K562 (cell line): ENCODE data around the gene DDR2. TPM values are rescaled to one million over a fixed set of nuclear protein-coding genes. Genes with fewer than 3 reads are reported as not detected.

Source experiments
- ATAC-seq: fragments of 200-7000 bp; cut with Tn5 transposase; 3 replicates; pipeline ENCODE4 v1.9.1; 2020; ENCODE audit warnings: moderate library complexity
- BruUV-seq: library from RNA; stranded (reverse); fragments of 400-500 nt; replicated peaks from 2 replicates; lab custom pipeline; 2021; lab: Mats Ljungman, UMichigan
- CTCF ChIA-PET: fragments of 300-600 bp; formaldehyde crosslinking; extraction: SDS; loops from one replicate; lab custom pipeline; 2021; ENCODE audit warnings: low intra/inter-chr PET ratio; lab: Yijun Ruan, JAX
- POLR2A ChIA-PET: fragments of 300-600, 350-650 bp; sonication (Branson Sonifier 250); formaldehyde crosslinking; extraction: SDS; loops from one replicate; lab custom pipeline; 2021; ENCODE audit warnings: antibody characterized with exemption, inconsistent platforms; lab: Yijun Ruan, JAX
- DNase-seq, 4 experiments: peaks; one replicate each; pipeline versions ENCODE4 v3.0.0 to v3.0.0-alpha.2; 2011 to 2018; ENCODE audit warnings: low spot score in 3 of 4, mixed read lengths in 3 of 4; ENCODE audit errors: extremely low read depth in 1 of 4
- FAIRE-seq: peaks from 2 replicates; lab custom pipeline; 2011; peaks lifted over from hg19 to GRCh38; lab: Jason Lieb, UNC
- H2AFZ ChIP-seq: 2 replicates; pipeline ENCODE4 v1.6.0; 2011; ENCODE audit warnings: low read depth, low read length, control low read depth, inconsistent platforms
- H3K27ac ChIP-seq: fragments of 200-600 bp; 3 replicates; pipeline ENCODE4 v1.8.0; 2011; ENCODE audit warnings: low read depth, mild to moderate bottlenecking, control low read depth, inconsistent platforms, low read length, moderate library complexity, mixed read lengths; ENCODE audit errors: extremely low read depth
- H3K27me3 ChIP-seq, 2 experiments: fragments of 300-600 bp in 1 of 2; 2 replicates in 1 of 2; 3 replicates in 1 of 2; pipeline versions ENCODE4 v1.6.0 to v1.8.0; 2011; ENCODE audit warnings: inconsistent platforms in 2 of 2, low read length in 2 of 2, mild to moderate bottlenecking in 1 of 2, mixed read lengths in 1 of 2, moderate library complexity in 1 of 2; ENCODE audit not compliant: control insufficient read depth in 2 of 2, insufficient read depth in 2 of 2
- H3K36me3 ChIP-seq: fragments of 300-600 bp; 3 replicates; pipeline ENCODE4 v1.8.0; 2011; ENCODE audit warnings: mild to moderate bottlenecking, low read length, inconsistent platforms; ENCODE audit not compliant: control insufficient read depth, insufficient read depth
- H3K4me1 ChIP-seq, 2 experiments: fragments of 200-600 bp in 1 of 2; replicated peaks in 1 of 2; 2 replicates in 1 of 2; 3 replicates in 1 of 2; pipeline versions ENCODE4 v1.5.1 to v1.8.0; 2011; ENCODE audit warnings: inconsistent platforms in 2 of 2, low read length in 2 of 2, mild to moderate bottlenecking in 1 of 2, mixed read lengths in 1 of 2, moderate library complexity in 1 of 2; ENCODE audit not compliant: control insufficient read depth in 2 of 2, insufficient read depth in 2 of 2
- H3K4me2 ChIP-seq: 2 replicates; pipeline ENCODE4 v1.6.1; 2011; ENCODE audit warnings: low read length, control low read depth, inconsistent platforms, mixed read lengths; ENCODE audit not compliant: insufficient read depth
- H3K4me3 ChIP-seq: fragments of 200-600 bp; sonication (generic), shearing (Covaris generic); 2 replicates; pipeline ENCODE4 v1.5.1; 2016; ENCODE audit warnings: control low read depth, inconsistent platforms
- H3K79me2 ChIP-seq: fragments of 200-600 bp; 3 replicates; pipeline ENCODE4 v1.8.0; 2011; ENCODE audit warnings: low read length, inconsistent platforms; ENCODE audit not compliant: control insufficient read depth, insufficient read depth
- H3K9ac ChIP-seq, 2 experiments: 2 replicates each; pipeline versions ENCODE4 v1.6.0 to v1.6.1; 2011; ENCODE audit warnings: low read depth in 2 of 2, low read length in 2 of 2, control low read depth in 1 of 2, inconsistent platforms in 1 of 2, mild to moderate bottlenecking in 1 of 2, mixed read lengths in 1 of 2; ENCODE audit not compliant: insufficient read depth in 1 of 2
- H3K9me1 ChIP-seq: one replicate; pipeline ENCODE4 v1.6.0; 2011; ENCODE audit warnings: inconsistent platforms, mild to moderate bottlenecking, low read length, moderate library complexity; ENCODE audit not compliant: control insufficient read depth, insufficient read depth
- H3K9me3 ChIP-seq: replicated peaks from 2 replicates; pipeline ENCODE4 v1.5.1; 2011; ENCODE audit warnings: low read depth, low read length, inconsistent platforms; ENCODE audit not compliant: control insufficient read depth, insufficient read depth
- H4K20me1 ChIP-seq: replicated peaks from 2 replicates; pipeline ENCODE4 v1.6.1; 2011; ENCODE audit warnings: low read length, inconsistent platforms, mixed read lengths; ENCODE audit not compliant: control insufficient read depth, insufficient read depth
- ATF6 ChIP-seq: sonication (generic); formaldehyde crosslinking; IDR thresholded peaks from 2 replicates; pipeline ENCODE4 v1.4.0; 2020; ENCODE audit warnings: mild to moderate bottlenecking, missing genetic modification reagents
- BCL6 ChIP-seq: fragments of 250-450 bp; sonication (Bioruptor Pico); IDR thresholded peaks from 2 replicates; pipeline ENCODE4 v1.4.0; 2020
- DMBX1 ChIP-seq: fragments of 250-450 bp; sonication (Bioruptor Pico); IDR thresholded peaks from 2 replicates; pipeline ENCODE4 v1.8.0; 2022; ENCODE audit warnings: inconsistent platforms, mild to moderate bottlenecking, moderate library complexity, borderline replicate concordance
- E2F5 ChIP-seq: sonication (generic); formaldehyde crosslinking; IDR thresholded peaks from 2 replicates; pipeline ENCODE4 v1.8.0; 2022; ENCODE audit warnings: mild to moderate bottlenecking, missing genetic modification reagents
- FOSL1 ChIP-seq: fragments of 200-800 bp; sonication (Bioruptor generic); conservative IDR thresholded peaks from 2 replicates; pipeline ENCODE4 v1.6.1; 2016; ENCODE audit warnings: missing genetic modification characterization, missing compliant biosample characterization
- FOXA1 ChIP-seq: fragments of 450-650 bp; IDR thresholded peaks from 2 replicates; pipeline ENCODE4 v1.6.1; 2016; ENCODE audit warnings: mild to moderate bottlenecking, borderline replicate concordance
- ID3 ChIP-seq, 2 experiments: fragments of 250-450 bp in 1 of 2; fragments of 450-650 bp in 1 of 2; sonication (Bioruptor Pico) in 1 of 2; IDR thresholded peaks; 2 replicates each; pipeline versions ENCODE4 v1.6.1 to v1.8.0; 2016 to 2021; ENCODE audit warnings: mild to moderate bottlenecking in 2 of 2, moderate library complexity in 2 of 2, missing compliant biosample characterization in 1 of 2, missing genetic modification characterization in 1 of 2
- JUND ChIP-seq, 2 experiments: IDR thresholded peaks; 2 replicates in 1 of 2; 3 replicates in 1 of 2; pipeline ENCODE4 v1.6.1; 2011; ENCODE audit warnings: borderline replicate concordance in 2 of 2, low read depth in 2 of 2, low read length in 2 of 2, improper control_type of control experiment in 1 of 2, missing biosample characterization in 1 of 2, missing genetic modification characterization in 1 of 2, missing genetic modification reagents in 1 of 2
- MYNN ChIP-seq, 2 experiments: sonication (generic); formaldehyde crosslinking in 1 of 2; IDR thresholded peaks; 2 replicates each; pipeline versions ENCODE4 v1.5.0 to v1.6.1; 2016 to 2020; ENCODE audit warnings: antibody characterized with exemption in 1 of 2, missing genetic modification reagents in 1 of 2
- NR0B1 ChIP-seq: fragments of 450-650 bp; IDR thresholded peaks from one replicate; pipeline ENCODE4 v1.6.1; 2018; ENCODE audit warnings: mild to moderate bottlenecking, moderate library complexity; ENCODE audit not compliant: partially characterized antibody
- PHF20 ChIP-seq: fragments of 450-650 bp; IDR thresholded peaks from 2 replicates; pipeline ENCODE4 v1.6.1; 2018; ENCODE audit not compliant: partially characterized antibody
- TCFL5 ChIP-seq: fragments of 250-450 bp; sonication (Bioruptor Pico); conservative IDR thresholded peaks from 2 replicates; pipeline ENCODE4 v1.6.1; 2021; ENCODE audit warnings: mild to moderate bottlenecking, moderate library complexity, matching md5 sums
- THRAP3 ChIP-seq: fragments of 450-650 bp; IDR thresholded peaks from 2 replicates; pipeline ENCODE4 v1.6.1; 2016; ENCODE audit warnings: mild to moderate bottlenecking, inconsistent platforms, borderline replicate concordance
- ZFP1 ChIP-seq: fragments of 450-650 bp; formaldehyde crosslinking; IDR thresholded peaks from 2 replicates; pipeline ENCODE4 v1.4.0; 2020; ENCODE audit warnings: mild to moderate bottlenecking, mixed read lengths
- ZNF124 ChIP-seq: sonication (generic); formaldehyde crosslinking; IDR thresholded peaks from 2 replicates; pipeline ENCODE4 v1.8.1; 2022; ENCODE audit warnings: missing genetic modification reagents
- ZNF76 ChIP-seq: fragments of 250-450 bp; sonication (Bioruptor Pico); IDR thresholded peaks from 2 replicates; pipeline ENCODE4 v1.4.0; 2020; ENCODE audit warnings: mild to moderate bottlenecking, moderate library complexity, borderline replicate concordance
- WGBS: fragments of 100-300 bp; shearing (Covaris generic); methylation state at CpG from one replicate; pipeline ENCODE4 v1.1.6; 2016; ENCODE audit warnings: low coverage, mixed read lengths; ENCODE audit not compliant: insufficient coverage; ENCODE audit errors: missing lambda C conversion rate; 5-methylcytosine and 5-hydroxymethylcytosine counted together
- in situ Hi-C: fragments of 300-500 bp; cut with MboI; formaldehyde crosslinking; loops from 4 replicates; pipeline ENCODE4 v1.15.0; 2018; ENCODE audit warnings: inconsistent platforms, mixed read lengths
- intact Hi-C: fragments of 100-400 bp; cut with micrococcal nuclease; formaldehyde crosslinking; loops from 2 replicates; pipeline ENCODE4 v1.14.2; 2022
- polyA plus RNA-seq, 8 experiments: library from polyadenylated mRNA; depleted of rRNA in 4 of 8; stranded (reverse) in 5 of 8; unstranded in 3 of 8; fragments of >200 nt; fragmentation: Nextera tagmentation in 2 of 8; fragmentation: Illumina TruSeq in 1 of 8; extraction: Ambion mirVana in 2 of 8; extraction: Trizol in 1 of 8; gene quantifications; 2 replicates each; pipeline versions ENCODE4 v1.2.1 to v1.2.3, GENCODE V29; 2011 to 2014; ENCODE audit warnings: inconsistent platforms in 1 of 8, missing spikeins in 1 of 8
- total RNA-seq, 7 experiments: library from RNA; depleted of rRNA in 6 of 7; stranded (reverse); fragments of >200 nt in 6 of 7; fragmentation: Illumina TruSeq in 2 of 7; extraction: Trizol in 2 of 7; gene quantifications; 2 replicates each; pipeline versions ENCODE4 v1.2.1 to v1.2.3, GENCODE V29; 2011 to 2021; ENCODE audit warnings: low replicate concordance in 1 of 7

The DDR2 gene
- total and polyA plus RNA-seq, 9 of the 15 experiments (the other 6 are each of a cell fraction or from before 2014, with no cell fraction given) = 0.36 to 2.0 (median 1.1) TPM

GRCh38 chr1:162712317-162713029 is 80.2 kb downstream of the DDR2 start:
- no TSS peak for BruUV-seq
- Histone ChIP-seq H3K4me1 (peaks cover 0 to 18% of the 10 kb centered on the region in 2 experiments; a peak in 3 of 5 replicates), H3K9ac (no peak overlapping the region), H4K20me1 (no peaks in the 10 kb centered on the region), H3K36me3 (no peaks in the 10 kb centered on the region), H3K4me3 (no peak overlapping the region), H3K79me2 (no peaks in the 10 kb centered on the region), H3K9me1 (no peaks in the 10 kb centered on the region), H2AFZ (peak overlapping the region; percentile 60), H3K4me2 (no peak overlapping the region), H3K9me3 (no peaks in the 10 kb centered on the region), H3K27ac (no peak overlapping the region), H3K27me3 (no peaks in the 10 kb centered on the region)
- ChIA-PET CTCF (no interaction called here), POLR2A (interaction anchor here (0.5 to 2.0 kb wide), 3 partner anchors 9 to 45 kb away, joined by 3 to 4 read pairs (median 3); no protein-coding TSS in a partner anchor)
- WGBS = 4% methylated on average over 2 of the region's 2 CpGs
- ATAC-seq = no peak
- in situ Hi-C loops (no loop called here), intact Hi-C loops (no loop called here)
- DNase-seq = no peak
- no peak for FAIRE-seq
- TF ChIP-seq ZNF76 (CRISPR knock-in tag) (no peak), ZNF124 (CRISPR knock-in tag) (no peak), THRAP3 (no peak), E2F5 (CRISPR knock-in tag) (no peak), NR0B1 (no peak), ZFP1 (CRISPR knock-in tag) (no peak), FOSL1 (tag) (peak; percentile 44; the same call in 1 of the 2 replicates), JUND (IDR thresholded peaks at IDR 0.05; ENCODE audit: borderline replicate concordance, low read depth, low read length) (no peak), JUND (tag; IDR thresholded peaks at IDR 0.05; ENCODE audit: borderline replicate concordance, low read depth, low read length) (peak; percentile 28; the same call in 2 of the 3 replicates), PHF20 (no peak), ID3 (CRISPR knock-in tag; IDR thresholded peaks at IDR 0.05) (no peak), ID3 (tag; IDR thresholded peaks at IDR 0.05) (0 out of 2 replicates have a peak, but pooled peaks have one; percentile 10), FOXA1 (no peak), MYNN (IDR thresholded peaks at IDR 0.05) (no peak), MYNN (CRISPR knock-in tag; IDR thresholded peaks at IDR 0.05) (no peak), ATF6 (CRISPR knock-in tag) (no peak), DMBX1 (peak; percentile 43; the same call in 1 of the 2 replicates), BCL6 (CRISPR knock-in tag) (no peak), TCFL5 (CRISPR knock-in tag) (no peak)
